AG09309 (cell line): Measurements from ENCODE around the gene PDPK1.

Source experiments
- DNase-seq: peaks from one replicate; pipeline ENCODE4 v3.0.0-alpha.2; 2010; ENCODE audit warnings: low read depth
- H3K4me3 ChIP-seq: 2 replicates; pipeline ENCODE4 v1.5.1; 2011; ENCODE audit warnings: mild to moderate bottlenecking, low read depth, low read length, moderate library complexity; ENCODE audit not compliant: control insufficient read depth
- TF ChIP-seq, protein P1 (sequence below): IDR thresholded peaks from 2 replicates; pipeline ENCODE4 v1.5.1; 2011; ENCODE audit warnings: mild to moderate bottlenecking, low read depth, low read length, inconsistent platforms; ENCODE audit not compliant: insufficient read depth, control insufficient read depth; ENCODE audit errors: missing control alignments

The PDPK1 gene

DNA sequence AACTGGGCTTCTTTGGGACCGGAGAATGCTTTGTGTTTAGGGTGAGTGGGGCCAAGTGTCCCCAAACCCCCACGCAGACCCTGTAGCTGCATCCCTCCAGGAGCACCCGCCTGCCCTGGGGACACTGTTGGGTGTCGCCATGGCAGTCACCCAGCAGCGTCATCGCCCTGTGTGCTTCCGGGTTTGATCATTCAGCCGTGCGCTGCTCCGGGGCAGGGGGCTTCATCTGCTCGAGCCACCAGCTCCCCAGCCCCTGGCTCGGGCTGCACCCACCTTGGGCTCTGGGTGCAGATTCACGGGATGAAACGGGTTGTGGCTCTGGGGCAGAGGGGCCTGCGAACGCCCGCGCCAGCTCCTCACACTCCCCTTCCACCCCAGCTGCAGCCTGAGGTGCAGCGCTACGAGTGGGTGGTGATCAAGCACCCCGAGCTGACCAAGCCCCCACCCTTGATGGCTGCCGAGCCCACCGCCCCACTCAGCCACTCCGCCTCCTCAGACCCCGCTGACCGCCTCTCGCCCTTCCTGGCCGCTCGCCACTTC is 37.9 kb upstream of the PDPK1 start:
- no peak for DNase-seq
- TF ChIP-seq, protein P1, sequence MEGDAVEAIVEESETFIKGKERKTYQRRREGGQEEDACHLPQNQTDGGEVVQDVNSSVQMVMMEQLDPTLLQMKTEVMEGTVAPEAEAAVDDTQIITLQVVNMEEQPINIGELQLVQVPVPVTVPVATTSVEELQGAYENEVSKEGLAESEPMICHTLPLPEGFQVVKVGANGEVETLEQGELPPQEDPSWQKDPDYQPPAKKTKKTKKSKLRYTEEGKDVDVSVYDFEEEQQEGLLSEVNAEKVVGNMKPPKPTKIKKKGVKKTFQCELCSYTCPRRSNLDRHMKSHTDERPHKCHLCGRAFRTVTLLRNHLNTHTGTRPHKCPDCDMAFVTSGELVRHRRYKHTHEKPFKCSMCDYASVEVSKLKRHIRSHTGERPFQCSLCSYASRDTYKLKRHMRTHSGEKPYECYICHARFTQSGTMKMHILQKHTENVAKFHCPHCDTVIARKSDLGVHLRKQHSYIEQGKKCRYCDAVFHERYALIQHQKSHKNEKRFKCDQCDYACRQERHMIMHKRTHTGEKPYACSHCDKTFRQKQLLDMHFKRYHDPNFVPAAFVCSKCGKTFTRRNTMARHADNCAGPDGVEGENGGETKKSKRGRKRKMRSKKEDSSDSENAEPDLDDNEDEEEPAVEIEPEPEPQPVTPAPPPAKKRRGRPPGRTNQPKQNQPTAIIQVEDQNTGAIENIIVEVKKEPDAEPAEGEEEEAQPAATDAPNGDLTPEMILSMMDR = no peak
- H3K4me3 ChIP-seq = no peak overlapping the region

GRCh38 chr16:2500430-2500917 is 37.3 kb upstream of the PDPK1 start:
- no peak overlapping the region for H3K4me3 ChIP-seq
- TF ChIP-seq, protein P1 = no peak
- no peak for DNase-seq

DNA sequence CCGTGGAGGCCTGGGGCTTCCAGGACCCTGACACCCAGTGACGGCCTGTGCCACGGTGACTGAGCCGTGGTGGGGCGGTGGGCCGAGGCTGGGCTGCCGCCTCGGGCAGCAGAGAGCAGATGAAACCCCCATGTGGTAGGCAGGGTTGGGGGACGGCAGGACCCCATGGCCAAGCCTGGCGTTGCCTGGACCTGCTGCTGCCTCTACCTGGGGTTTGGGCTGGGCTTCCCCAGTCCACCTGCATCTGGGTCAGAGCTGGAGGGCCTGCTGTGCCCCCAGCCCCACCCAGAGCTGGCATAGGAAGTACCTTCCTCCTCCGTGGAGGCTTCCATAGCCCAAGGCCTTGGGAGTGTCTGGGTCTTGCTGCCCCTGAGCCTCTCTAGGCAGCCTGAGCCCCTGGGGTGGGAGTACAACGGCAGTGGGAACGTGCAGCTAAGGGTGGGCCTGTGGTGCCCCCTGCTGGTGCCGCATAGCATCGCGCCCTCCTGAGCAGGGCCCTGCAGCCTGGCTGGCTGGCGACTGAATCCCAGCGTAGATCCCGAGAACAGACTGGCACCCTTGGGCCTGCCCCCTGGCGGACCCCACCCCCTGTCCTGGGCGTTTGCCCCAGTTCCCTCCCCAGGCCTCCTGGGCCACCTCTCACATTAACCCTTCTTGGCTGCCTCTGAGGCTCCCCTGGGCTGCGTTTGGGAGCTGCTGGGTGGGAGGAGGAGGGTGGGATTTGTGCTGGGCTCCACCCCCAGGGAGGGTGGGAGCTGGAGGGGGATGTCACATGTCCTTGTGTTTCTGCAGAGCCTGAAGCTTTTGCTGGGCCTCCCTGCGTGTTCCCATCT is 36.7 kb upstream of the PDPK1 start:
- TF ChIP-seq, protein P1 = peak; percentile 96
- H3K4me3 ChIP-seq = no peak overlapping the region
- no peak for DNase-seq

GRCh38 chr16:2501946-2502895 is 35.6 kb upstream of the PDPK1 start:
- DNase-seq = no peak
- no peak overlapping the region for H3K4me3 ChIP-seq
- TF ChIP-seq, protein P1 = no peak

DNA sequence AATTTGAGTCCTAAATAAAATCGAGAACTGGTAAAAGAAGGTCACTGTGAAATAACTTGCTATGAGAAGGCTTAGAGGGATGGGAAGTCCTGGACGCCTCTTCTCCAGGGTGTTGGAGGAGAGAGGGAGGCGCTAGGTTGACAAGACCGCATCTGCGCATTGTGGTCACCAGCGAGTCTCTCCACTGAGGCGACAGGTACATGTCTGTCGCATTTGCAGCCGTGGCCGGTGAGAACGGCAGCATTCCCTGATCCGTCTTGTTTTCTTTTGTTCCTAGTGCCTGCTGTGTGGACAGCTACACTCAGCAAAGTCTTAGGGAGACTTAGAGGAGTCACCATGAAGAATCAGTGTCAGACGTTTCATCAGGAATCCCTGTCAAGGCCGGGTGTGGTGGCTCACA is 32.1 kb upstream of the PDPK1 start:
- TF ChIP-seq, protein P1 = no peak
- no peak for DNase-seq
- no peak overlapping the region for H3K4me3 ChIP-seq

DNA sequence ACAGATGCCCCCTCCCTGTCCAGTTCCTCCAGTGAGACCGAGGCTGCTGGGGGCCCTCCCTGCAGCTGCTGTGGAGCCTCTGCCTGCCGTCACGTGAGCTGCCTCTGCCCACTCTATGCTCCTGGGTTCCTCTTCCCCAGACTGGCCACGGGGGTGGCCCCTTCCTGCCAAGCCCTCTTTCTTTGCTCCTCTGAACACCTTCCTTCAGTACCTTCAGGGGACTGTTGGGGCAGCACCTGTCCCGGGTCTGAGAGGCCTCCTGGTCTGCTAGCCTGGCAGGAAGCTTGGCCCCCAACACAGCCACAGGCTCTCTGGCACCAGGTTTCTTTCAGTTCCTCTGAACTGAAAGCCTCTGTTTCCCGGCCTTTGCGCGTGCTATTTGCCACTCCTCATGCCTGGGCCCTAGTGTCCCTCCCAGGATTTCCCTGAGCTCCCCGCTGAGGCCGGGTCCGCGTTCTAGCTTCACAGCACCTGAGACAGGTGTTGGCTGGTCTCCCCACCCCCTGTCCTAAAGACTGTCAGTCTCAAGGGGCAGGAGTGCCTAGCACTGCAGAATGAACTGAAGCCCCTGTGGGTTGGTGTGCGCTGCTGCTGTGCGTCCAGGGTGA is 30.7 kb upstream of the PDPK1 start:
- no peak overlapping the region for H3K4me3 ChIP-seq
- TF ChIP-seq, protein P1 = no peak
- DNase-seq = no peak
